Amniotic stem cell (primary cell): ENCODE data around the gene IGFBP2.
A peak's percentile ranks its signal among the peaks of the same experiment; 100 is the strongest.
"Not testable (repeated sequence)": the region's sequence is repeated elsewhere in the genome, so short reads cannot be mapped to it uniquely, and the experiment has no call there.

Experiments used
- DNase-seq: peaks from one replicate; lab custom pipeline; 2025; lab: John Stamatoyannopoulos, UW

IGFBP2 gene

GRCh38 chr2:216632952-216633615 lies at the start of gene IGFBP2:
TSS of gene IGFBP2 (plus strand) at chr2:216633420. CDS start at chr2:216633524, 104 bp downstream.
- peak; percentile 39 for DNase-seq

GRCh38 chr2:216583606-216584005 lies 49.6 kb upstream of the IGFBP2 start:
- DNase-seq: no peak

- DNase-seq: no peak
Observed at GRCh38 chr2:216584112-216584511, 49.1 kb upstream of the IGFBP2 start.

GRCh38 chr2:216585441-216585840 lies 47.8 kb upstream of the IGFBP2 start:
- no peak for DNase-seq

GRCh38 chr2:216588861-216589710 lies 44.1 kb upstream of the IGFBP2 start:
- no peak for DNase-seq

GRCh38 chr2:216589791-216590190 lies 43.4 kb upstream of the IGFBP2 start:
- no peak for DNase-seq

GRCh38 chr2:216590780-216591179 lies 42.4 kb upstream of the IGFBP2 start:
- no peak for DNase-seq

GRCh38 chr2:216591480-216591879 lies 41.7 kb upstream of the IGFBP2 start:
- no peak for DNase-seq

GRCh38 chr2:216594081-216594480 lies 39.1 kb upstream of the IGFBP2 start:
- no peak for DNase-seq

- DNase-seq: peak; percentile 28
Observed at GRCh38 chr2:216596236-216596979, 36.8 kb upstream of the IGFBP2 start.

GRCh38 chr2:216596980-216597509 lies 36.2 kb upstream of the IGFBP2 start:
- no peak for DNase-seq

- DNase-seq: not testable (repeated sequence)
Observed at GRCh38 chr2:216597825-216598224, 35.4 kb upstream of the IGFBP2 start.

- DNase-seq: no peak
Observed at GRCh38 chr2:216601632-216602409, 31.4 kb upstream of the IGFBP2 start.

GRCh38 chr2:216603010-216603883 lies 30.0 kb upstream of the IGFBP2 start:
- no peak for DNase-seq

- DNase-seq: no peak
Observed at GRCh38 chr2:216603884-216604245, 29.4 kb upstream of the IGFBP2 start.

- DNase-seq: no peak
Observed at GRCh38 chr2:216604458-216604857, 28.8 kb upstream of the IGFBP2 start.

- no peak for DNase-seq
Observed at GRCh38 chr2:216606551-216607276, 26.5 kb upstream of the IGFBP2 start.

GRCh38 chr2:216607277-216607560 lies 26.0 kb upstream of the IGFBP2 start:
- no peak for DNase-seq

- no peak for DNase-seq
Observed at GRCh38 chr2:216608525-216608924, 24.7 kb upstream of the IGFBP2 start.
